ENCODE results near the gene FAM120B. TPM values are rescaled to one million over a fixed set of nuclear protein-coding genes. Genes with fewer than 3 reads are reported as not detected.

Gene FAM120B
- total and polyA plus RNA-seq, 2 experiments from 2014 or later = 7.2 to 16.7 TPM

GRCh38 chr6:170258407-170258806 lies 48.2 kb upstream of the FAM120B start (continued):
- TF ChIP-seq EZH2 (IDR thresholded peaks at IDR 0.05; ENCODE audit: low read depth, unreplicated experiment) (no peak), REST (IDR thresholded peaks at IDR 0.05; ENCODE audit: unreplicated experiment) (no peak), ETS1 (IDR thresholded peaks at IDR 0.05) (no peak)

- Mint-ChIP-seq H3K4me1 (no peaks in the 10 kb centered on the region), H3K4me3 (no peak overlapping the region), H3K9me3 (no peaks in the 10 kb centered on the region), H3K36me3 (ENCODE audit: low read depth) (no peaks in the 10 kb centered on the region), H3K27me3 (ENCODE audit: insufficient read depth, low read depth, poor library complexity) (peaks cover 4% of the 10 kb centered on the region), H3K27ac (no peak overlapping the region)
- no peak for TF ChIP-seq REST (IDR thresholded peaks at IDR 0.05; ENCODE audit: unreplicated experiment)
- TF ChIP-seq EZH2phosphoT487 (IDR thresholded peaks at IDR 0.05; ENCODE audit: unreplicated experiment) = no peak
- no peak for TF ChIP-seq ETS1 (IDR thresholded peaks at IDR 0.05)
- Histone ChIP-seq H3K9me2 (ENCODE audit: insufficient read depth) (no peaks in the 10 kb centered on the region), H3K27ac (ENCODE audit: low read depth) (no peak overlapping the region), H4K20me1 (replicated peaks; ENCODE audit: insufficient read depth) (no peaks in the 10 kb centered on the region), H3K4me3 (no peak overlapping the region), H3F3A (replicated peaks; ENCODE audit: low read depth) (no peaks in the 10 kb centered on the region), H3K79me2 (replicated peaks; ENCODE audit: insufficient read depth) (no peaks in the 10 kb centered on the region), H3K36me3 (ENCODE audit: insufficient read depth) (no peaks in the 10 kb centered on the region), H3K4me1 (ENCODE audit: insufficient read depth) (no peaks in the 10 kb centered on the region), H3K4me2 (no peak overlapping the region), H3K27me3 (ENCODE audit: insufficient read depth) (no peaks in the 10 kb centered on the region), H2AFZ (no peak overlapping the region)
- no peak for ATAC-seq
- no peak for DNase-seq (ENCODE audit: low spot score)
These were observed 47.3 kb upstream of the FAM120B start for GRCh38 chr6:170259278-170259677.

Data from GM23338 (cell line).